Trophoblast cell (in vitro differentiated cells and primary cell): ENCODE measurements around the gene FAM83C.
A peak's percentile ranks its signal among the peaks of the same experiment; 100 is the strongest.

ENCODE experiments used
- DNase-seq, 2 donors: peaks; one replicate each; pipeline ENCODE4 v3.0.0-alpha.2; 2016
- H2AFZ ChIP-seq: 2 replicates; pipeline ENCODE4 v1.6.1; 2013; ENCODE audit warnings: low read length, moderate library complexity, mild to moderate bottlenecking; ENCODE audit not compliant: insufficient read depth, poor library complexity
- H2AK5ac ChIP-seq: 2 replicates; pipeline ENCODE4 v1.6.1; 2013; ENCODE audit warnings: mild to moderate bottlenecking, low read length
- H2BK120ac ChIP-seq: 2 replicates; pipeline ENCODE4 v1.6.1; 2013; ENCODE audit warnings: low read length, mild to moderate bottlenecking, moderate library complexity; ENCODE audit not compliant: insufficient read depth, poor library complexity
- H2BK12ac ChIP-seq: 2 replicates; pipeline ENCODE4 v1.6.1; 2013; ENCODE audit warnings: mild to moderate bottlenecking, low read length, moderate library complexity
- H2BK5ac ChIP-seq: 2 replicates; pipeline ENCODE4 v1.6.1; 2013; ENCODE audit warnings: low read length, low read depth, moderate library complexity, mild to moderate bottlenecking; ENCODE audit not compliant: poor library complexity
- H3K14ac ChIP-seq: 2 replicates; pipeline ENCODE4 v1.6.1; 2013; ENCODE audit warnings: mild to moderate bottlenecking, low read length
- H3K18ac ChIP-seq: 2 replicates; pipeline ENCODE4 v1.6.1; 2013; ENCODE audit warnings: mild to moderate bottlenecking, low read length
- H3K23ac ChIP-seq: 2 replicates; pipeline ENCODE4 v1.6.1; 2013; ENCODE audit warnings: low read length
- H3K27ac ChIP-seq: 2 replicates; pipeline ENCODE4 v1.5.1; 2013; ENCODE audit warnings: low read depth, mild to moderate bottlenecking, inconsistent platforms, low read length, moderate library complexity
- H3K27me3 ChIP-seq: 2 replicates; pipeline ENCODE4 v1.6.1; 2013; ENCODE audit warnings: inconsistent platforms, mild to moderate bottlenecking, low read length, moderate library complexity; ENCODE audit not compliant: insufficient read depth
- H3K36me3 ChIP-seq, 2 experiments: 1 replicate in 1 of 2; 2 replicates in 1 of 2; pipeline ENCODE4 v1.6.1; 2013; ENCODE audit warnings: low read length in 2 of 2, mild to moderate bottlenecking in 2 of 2, moderate library complexity in 1 of 2; ENCODE audit not compliant: insufficient read depth in 2 of 2, control insufficient read depth in 1 of 2
- H3K4ac ChIP-seq: 2 replicates; pipeline ENCODE4 v1.6.1; 2013; ENCODE audit warnings: low read depth, mild to moderate bottlenecking, low read length, moderate library complexity
- H3K4me1 ChIP-seq, 2 experiments: 1 replicate in 1 of 2; 2 replicates in 1 of 2; pipeline ENCODE4 v1.6.1; 2013; ENCODE audit warnings: low read length in 2 of 2, mild to moderate bottlenecking in 2 of 2, moderate library complexity in 1 of 2; ENCODE audit not compliant: insufficient read depth in 2 of 2, control insufficient read depth in 1 of 2
- H3K4me2 ChIP-seq: 2 replicates; pipeline ENCODE4 v1.6.1; 2013; ENCODE audit warnings: inconsistent platforms, mild to moderate bottlenecking, low read length, moderate library complexity
- H3K4me3 ChIP-seq: 2 replicates; pipeline ENCODE4 v1.5.1; 2013; ENCODE audit warnings: mild to moderate bottlenecking, low read depth, low read length, inconsistent platforms
- H3K79me1 ChIP-seq: one replicate; pipeline ENCODE4 v1.6.1; 2013; ENCODE audit warnings: low read length
- H3K79me2 ChIP-seq: 2 replicates; pipeline ENCODE4 v1.6.1; 2013; ENCODE audit warnings: low read length, mild to moderate bottlenecking; ENCODE audit not compliant: control insufficient read depth, insufficient read depth, poor library complexity
- H3K9ac ChIP-seq: 2 replicates; pipeline ENCODE4 v1.6.1; 2013; ENCODE audit warnings: mild to moderate bottlenecking, low read length
- H3K9me3 ChIP-seq: 2 replicates; pipeline ENCODE4 v1.6.1; 2013; ENCODE audit warnings: low read depth, mild to moderate bottlenecking, control low read depth, inconsistent platforms, low read length; ENCODE audit not compliant: insufficient read depth
- H4K12ac ChIP-seq: 2 replicates; pipeline ENCODE4 v1.6.1; 2013; ENCODE audit warnings: low read depth, mild to moderate bottlenecking, low read length, moderate library complexity
- H4K8ac ChIP-seq: 2 replicates; pipeline ENCODE4 v1.6.1; 2013; ENCODE audit warnings: low read depth, mild to moderate bottlenecking, low read length, moderate library complexity
- H4K91ac ChIP-seq: one replicate; pipeline ENCODE4 v1.6.1; 2013; ENCODE audit warnings: low read depth, mild to moderate bottlenecking, low read length, moderate library complexity
- WGBS: extraction: QIAGEN DNeasy Blood & Tissue Kit; methylation state at CpG from one replicate; pipeline ENCODE4 v1.1.7; 2013; ENCODE audit warnings: missing lambda C conversion rate; ENCODE audit not compliant: insufficient read length, insufficient coverage; ENCODE audit errors: extremely low coverage; 5-methylcytosine and 5-hydroxymethylcytosine counted together

Gene FAM83C

DNA sequence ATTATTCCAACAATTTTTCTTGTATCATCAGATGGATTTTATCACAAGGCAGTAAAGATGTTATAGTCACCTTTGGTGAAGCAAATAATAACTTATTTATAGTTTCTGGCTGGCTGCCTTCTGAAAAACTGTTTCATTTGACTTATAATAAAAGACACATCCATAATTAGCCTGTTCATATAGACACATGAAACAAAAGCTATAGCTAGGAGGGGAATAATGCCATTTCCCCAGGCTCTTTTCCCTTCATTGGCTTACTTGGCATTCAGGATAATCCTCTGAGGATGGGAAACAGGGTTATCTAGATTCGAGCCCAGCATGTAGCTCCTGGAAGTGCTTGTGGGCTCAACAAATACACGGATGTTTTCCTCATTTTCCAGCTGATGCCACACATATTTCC, 48.2 kb downstream of the FAM83C start:
- H3K79me1 ChIP-seq, result no peaks in the 10 kb centered on the region
- H2AK5ac ChIP-seq, result no peak overlapping the region
- no peak overlapping the region for H3K27ac ChIP-seq
- WGBS, result no CpG with 5 or more reads among the region's 2 CpGs
- no peak overlapping the region for H2BK120ac ChIP-seq
- H4K91ac ChIP-seq, result no peak overlapping the region
- H3K4me2 ChIP-seq, result no peak overlapping the region
- no peaks in the 10 kb centered on the region for H3K36me3 ChIP-seq
- H3K4me3 ChIP-seq, result no peak overlapping the region
- H3K27me3 ChIP-seq, result no peaks in the 10 kb centered on the region
- no peaks in the 10 kb centered on the region for H3K79me2 ChIP-seq
- no peak overlapping the region for H3K23ac ChIP-seq
- no peak for DNase-seq
- H4K8ac ChIP-seq, result no peak overlapping the region
- H3K9ac ChIP-seq, result no peak overlapping the region
- no peak overlapping the region for H2BK5ac ChIP-seq
- H4K12ac ChIP-seq, result no peak overlapping the region
- H2BK12ac ChIP-seq, result no peak overlapping the region
- H3K9me3 ChIP-seq, result no peaks in the 10 kb centered on the region
- no peak overlapping the region for H3K18ac ChIP-seq
- no peak overlapping the region for H3K14ac ChIP-seq
- no peak overlapping the region for H2AFZ ChIP-seq
- peaks cover 12 to 17% of the 10 kb centered on the region in 2 experiments for H3K4me1 ChIP-seq
- H3K4ac ChIP-seq, result no peak overlapping the region

DNA sequence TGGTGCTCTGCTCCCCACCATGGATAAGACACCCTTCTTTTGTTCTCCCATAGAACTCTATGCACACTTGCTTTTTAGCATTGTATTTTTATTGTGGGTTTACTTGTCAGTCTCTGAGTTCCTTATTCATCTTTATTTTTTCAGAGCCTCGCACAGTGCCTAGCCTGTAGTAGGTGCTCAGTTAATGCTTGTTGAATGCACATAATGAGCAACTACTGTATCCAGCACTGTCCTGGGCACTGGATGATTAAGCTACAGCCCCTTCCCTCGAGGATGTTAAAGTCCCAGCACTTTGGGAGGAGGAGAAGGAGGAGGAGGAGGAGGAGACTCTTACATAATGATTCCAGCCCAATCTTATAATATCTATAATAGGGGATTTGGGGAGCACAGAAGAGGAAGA, 48.9 kb downstream of the FAM83C start:
- H3K79me2 ChIP-seq, result no peaks in the 10 kb centered on the region
- H2BK5ac ChIP-seq, result no peak overlapping the region
- WGBS, result no CpG with 5 or more reads among the region's 2 CpGs
- no peak overlapping the region for H4K8ac ChIP-seq
- no peak for DNase-seq
- H3K27ac ChIP-seq, result no peak overlapping the region
- no peak overlapping the region for H3K14ac ChIP-seq
- no peak overlapping the region for H2BK12ac ChIP-seq
- H2BK120ac ChIP-seq, result no peak overlapping the region
- no peaks in the 10 kb centered on the region for H3K27me3 ChIP-seq
- H3K36me3 ChIP-seq, result no peaks in the 10 kb centered on the region
- no peak overlapping the region for H3K23ac ChIP-seq
- H2AFZ ChIP-seq, result no peak overlapping the region
- peaks cover 12 to 13% of the 10 kb centered on the region in 2 experiments for H3K4me1 ChIP-seq
- no peak overlapping the region for H3K9ac ChIP-seq
- no peak overlapping the region for H4K91ac ChIP-seq
- no peaks in the 10 kb centered on the region for H3K79me1 ChIP-seq
- no peak overlapping the region for H4K12ac ChIP-seq
- no peak overlapping the region for H2AK5ac ChIP-seq
- no peak overlapping the region for H3K4me2 ChIP-seq
- H3K4me3 ChIP-seq, result no peak overlapping the region
- no peaks in the 10 kb centered on the region for H3K9me3 ChIP-seq
- no peak overlapping the region for H3K18ac ChIP-seq
- H3K4ac ChIP-seq, result no peak overlapping the region

DNA sequence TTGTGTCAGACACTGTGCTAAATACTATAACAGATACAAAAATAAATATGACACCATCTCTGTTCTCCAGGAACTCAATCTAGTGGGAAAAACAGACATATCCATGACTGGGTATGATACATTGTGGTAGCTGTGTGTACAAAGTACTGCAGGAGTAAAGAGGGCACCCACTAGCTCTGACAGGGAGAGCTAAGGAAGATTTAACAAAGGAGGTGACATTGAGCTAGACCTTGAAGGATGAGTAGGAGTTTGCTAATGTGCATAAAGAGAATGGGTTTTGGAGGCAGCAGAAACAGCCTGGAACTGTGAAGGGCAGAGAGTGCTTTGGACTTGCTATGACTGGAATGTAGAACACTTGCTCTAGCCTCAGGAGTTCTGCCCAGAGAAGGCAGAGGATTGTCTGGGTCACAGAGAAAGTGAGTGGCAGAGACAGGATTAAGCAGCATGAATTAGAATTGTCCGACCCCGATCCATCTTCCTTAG, 51.4 kb downstream of the FAM83C start:
- no CpG with 5 or more reads among the region's 2 CpGs for WGBS
- no peak overlapping the region for H3K27ac ChIP-seq
- no peak overlapping the region for H2AK5ac ChIP-seq
- H4K91ac ChIP-seq, result no peak overlapping the region
- no peak overlapping the region for H2BK5ac ChIP-seq
- H3K4ac ChIP-seq, result no peak overlapping the region
- H2BK12ac ChIP-seq, result no peak overlapping the region
- H2AFZ ChIP-seq, result no peak overlapping the region
- H3K4me3 ChIP-seq, result no peak overlapping the region
- H3K27me3 ChIP-seq, result no peaks in the 10 kb centered on the region
- peak in 1 of 2 donors; percentile 16 for DNase-seq
- no peak overlapping the region for H3K4me2 ChIP-seq
- no peak overlapping the region for H3K23ac ChIP-seq
- H3K79me1 ChIP-seq, result no peaks in the 10 kb centered on the region
- no peaks in the 10 kb centered on the region for H3K79me2 ChIP-seq
- peaks cover 1% of the 10 kb centered on the region for H3K9me3 ChIP-seq
- H4K8ac ChIP-seq, result no peak overlapping the region
- H3K9ac ChIP-seq, result no peak overlapping the region
- H4K12ac ChIP-seq, result no peak overlapping the region
- H3K18ac ChIP-seq, result no peak overlapping the region
- peaks cover 12 to 13% of the 10 kb centered on the region in 2 experiments for H3K4me1 ChIP-seq
- H3K14ac ChIP-seq, result no peak overlapping the region
- H2BK120ac ChIP-seq, result no peak overlapping the region
- H3K36me3 ChIP-seq, result no peaks in the 10 kb centered on the region

DNA sequence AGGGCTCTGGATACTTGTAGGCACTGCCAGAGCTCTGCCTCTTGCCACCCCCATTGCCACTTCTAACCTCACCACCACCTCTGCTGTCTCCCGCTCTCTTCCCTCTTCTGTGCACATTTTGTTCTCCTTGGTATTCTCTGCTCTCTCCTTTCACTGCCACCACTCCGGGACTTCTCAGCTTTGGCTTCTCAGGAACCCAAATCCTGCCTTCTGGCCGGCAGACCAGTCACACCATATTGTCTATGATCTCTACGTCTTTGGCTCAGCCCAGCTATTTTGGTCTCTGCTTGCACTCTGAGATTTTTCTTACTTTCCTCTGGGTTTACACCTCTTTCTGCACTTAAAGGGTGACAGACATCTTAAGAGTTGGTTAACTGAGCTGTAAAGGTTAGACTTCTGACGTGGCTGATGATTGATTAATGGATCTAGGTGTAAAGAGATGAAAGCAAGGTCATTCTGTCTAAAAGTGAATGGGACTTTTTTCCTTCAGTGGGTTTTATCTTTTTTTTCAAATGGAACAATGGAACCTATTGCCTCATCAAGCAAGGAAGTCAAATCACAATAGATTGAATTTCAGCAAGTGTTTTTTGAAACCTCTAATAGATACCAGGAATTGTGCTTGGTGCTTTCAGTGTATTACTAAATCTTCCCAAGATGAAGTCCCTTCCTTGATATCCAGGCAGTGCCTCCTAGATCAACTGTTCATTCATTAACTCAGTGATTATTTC, 52.0 kb downstream of the FAM83C start:
- Histone ChIP-seq H3K79me1 (no peaks in the 10 kb centered on the region), H3K36me3 (no peaks in the 10 kb centered on the region), H2BK12ac (no peak overlapping the region), H4K91ac (no peak overlapping the region), H2AFZ (no peak overlapping the region), H4K8ac (no peak overlapping the region), H3K27ac (no peak overlapping the region), H2BK5ac (no peak overlapping the region), H3K4me2 (no peak overlapping the region), H3K14ac (no peak overlapping the region), H3K18ac (no peak overlapping the region), H3K9me3 (peaks cover 1% of the 10 kb centered on the region), H4K12ac (no peak overlapping the region), H3K23ac (no peak overlapping the region), H2AK5ac (no peak overlapping the region), H3K9ac (no peak overlapping the region), H3K4me3 (no peak overlapping the region), H3K4ac (no peak overlapping the region), H3K4me1 (peaks cover 12 to 13% of the 10 kb centered on the region in 2 experiments), H3K79me2 (no peaks in the 10 kb centered on the region), H2BK120ac (no peak overlapping the region), H3K27me3 (no peaks in the 10 kb centered on the region)
- DNase-seq, result no peak
- WGBS, result no CpG with 5 or more reads among the region's 5 CpGs
